Suppressor macrophage treated with lipopolysaccharide for 4 hours (primary cell): ENCODE data around the gene SLC2A4.

ENCODE experiments used
- DNase-seq: peaks from one replicate; pipeline ENCODE4 v3.0.0-alpha.2; 2020

Gene SLC2A4

DNA sequence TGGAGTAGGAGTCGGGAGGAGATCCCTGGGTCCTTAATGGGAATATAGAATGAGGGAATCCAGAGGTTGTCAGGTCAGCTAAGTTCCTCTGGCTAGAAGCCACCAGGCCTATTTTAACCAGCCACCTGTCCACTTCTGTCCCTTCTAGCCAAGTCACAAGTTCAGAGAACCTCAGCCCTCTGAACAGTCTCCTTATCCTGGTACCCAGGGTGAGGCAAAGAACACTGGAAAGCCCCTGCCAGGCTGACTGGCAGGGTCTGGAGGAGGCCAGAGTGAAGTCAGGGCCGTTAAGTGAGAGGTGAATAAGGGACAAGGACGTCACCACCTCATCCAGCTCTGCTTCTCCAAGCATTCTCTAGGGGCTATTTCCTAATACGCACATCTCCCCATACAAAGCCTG is 32.7 kb upstream of the SLC2A4 start:
- DNase-seq: no peak

DNA sequence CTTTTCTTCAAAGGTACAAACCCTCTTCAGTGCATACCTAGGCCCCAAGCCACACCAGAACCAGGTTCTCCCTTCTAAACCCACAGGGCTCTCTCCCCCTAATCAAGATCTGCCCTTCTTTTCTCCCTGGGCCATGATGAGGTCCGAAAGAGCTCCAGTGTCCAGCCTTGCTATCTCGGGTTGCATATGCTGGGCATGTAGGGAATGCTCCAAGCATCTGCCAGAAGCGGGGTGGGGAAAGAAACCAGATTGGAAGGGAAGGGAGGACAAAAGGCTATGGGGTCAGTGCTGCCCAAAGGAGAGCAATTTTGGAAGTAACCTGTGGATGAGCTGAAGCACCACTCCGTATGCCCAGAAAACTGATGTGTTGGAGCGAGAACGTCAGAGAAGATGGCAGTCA is 32.3 kb upstream of the SLC2A4 start:
- no peak for DNase-seq

DNA sequence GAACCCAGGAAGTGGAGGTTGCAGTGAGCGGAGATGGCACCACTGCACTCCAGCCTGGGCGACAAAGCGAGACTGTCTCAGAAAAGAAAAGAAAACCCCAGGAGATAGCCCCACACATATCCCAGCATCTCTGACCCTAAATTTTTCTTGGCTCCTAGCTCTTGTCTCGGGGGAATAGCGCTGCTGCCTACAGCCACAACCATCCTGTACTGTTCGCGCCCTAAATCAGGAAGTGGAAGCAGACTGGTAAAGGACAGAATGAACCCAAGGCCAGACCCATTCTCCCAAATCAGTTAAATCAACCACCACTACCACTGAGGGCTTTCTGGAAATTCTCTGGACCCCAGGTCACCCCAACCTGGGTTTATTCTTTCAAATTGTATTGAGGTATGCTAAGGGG is 31.7 kb upstream of the SLC2A4 start:
- peak; percentile 43 for DNase-seq

DNA sequence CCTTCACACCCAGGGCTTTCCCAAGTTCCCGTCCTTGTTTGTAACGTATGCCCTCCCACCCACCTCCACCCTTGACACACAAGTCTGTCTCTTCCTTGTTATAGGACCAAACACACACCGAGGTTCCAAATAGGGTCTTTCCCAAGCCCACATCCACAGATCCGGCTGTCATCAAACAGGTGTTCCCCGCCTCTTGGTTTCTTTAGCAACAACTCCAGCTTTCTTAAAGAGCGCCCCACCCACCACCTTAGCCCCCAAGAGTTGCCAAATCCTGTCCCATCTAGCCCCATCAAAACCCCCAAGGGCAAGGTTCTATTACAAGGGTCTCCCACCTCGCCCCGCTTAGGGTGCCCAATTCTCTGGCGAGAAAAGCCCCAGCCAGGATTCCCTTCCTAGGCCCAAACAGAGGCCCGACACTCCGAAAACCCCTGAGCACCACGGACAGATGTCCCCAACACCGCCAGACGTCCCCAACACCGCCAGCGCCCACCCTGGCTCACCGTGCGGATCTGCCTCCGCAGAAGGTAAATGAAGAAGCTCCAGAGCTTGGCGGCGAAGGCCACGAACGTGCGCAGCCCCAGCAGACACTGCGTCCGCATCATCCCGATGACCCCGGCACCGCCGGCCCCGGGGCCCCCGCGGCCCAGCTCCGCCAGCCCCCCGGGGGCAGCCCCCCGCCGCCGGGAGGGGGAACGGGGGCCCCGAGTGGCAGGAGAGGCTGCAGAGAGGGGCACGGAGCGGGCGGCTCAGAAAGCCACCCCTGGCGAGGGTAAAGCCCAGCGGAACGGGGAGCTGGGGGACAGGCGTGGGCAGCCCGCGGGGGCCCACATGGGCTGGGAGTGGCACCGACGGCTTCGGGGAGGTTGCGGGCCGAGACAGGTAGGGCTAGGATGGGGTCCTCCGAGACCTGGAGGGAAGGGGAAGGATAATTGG is 30.6 kb upstream of the SLC2A4 start:
- peak; percentile 34 for DNase-seq

DNA sequence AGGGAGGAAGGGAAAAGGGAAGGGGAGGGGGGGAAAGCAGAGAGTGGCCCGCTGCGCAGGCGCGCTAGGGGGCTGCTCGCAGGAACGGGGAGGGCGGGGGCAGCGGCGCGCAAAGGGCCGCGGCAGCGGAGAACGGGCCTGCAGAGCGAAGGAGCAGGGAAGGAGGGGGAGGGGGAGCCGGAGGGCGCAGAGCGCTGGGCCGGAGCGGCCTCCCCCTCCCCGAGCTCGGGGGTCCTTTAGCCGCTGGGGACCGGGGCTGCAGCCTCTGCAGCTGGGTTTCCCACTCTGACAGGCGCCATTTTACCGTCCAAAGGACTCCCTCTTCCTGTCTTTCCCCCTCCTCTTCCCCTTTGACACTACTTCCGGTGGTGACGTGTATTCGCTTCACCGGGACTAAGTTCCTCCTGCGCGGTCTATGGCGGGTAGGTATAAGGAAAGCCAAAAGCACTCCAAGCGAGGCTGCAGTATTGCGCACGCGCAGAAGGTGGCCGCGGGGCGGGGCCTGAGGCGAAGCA is 29.8 kb upstream of the SLC2A4 start, which contains the start of gene CTDNEP1:
Gene CTDNEP1 (minus strand): TSS at position 74 of the 515 bp plus-strand sequence. CDS start 438 bp downstream, outside the sequence.
- DNase-seq: peak; percentile 100

DNA sequence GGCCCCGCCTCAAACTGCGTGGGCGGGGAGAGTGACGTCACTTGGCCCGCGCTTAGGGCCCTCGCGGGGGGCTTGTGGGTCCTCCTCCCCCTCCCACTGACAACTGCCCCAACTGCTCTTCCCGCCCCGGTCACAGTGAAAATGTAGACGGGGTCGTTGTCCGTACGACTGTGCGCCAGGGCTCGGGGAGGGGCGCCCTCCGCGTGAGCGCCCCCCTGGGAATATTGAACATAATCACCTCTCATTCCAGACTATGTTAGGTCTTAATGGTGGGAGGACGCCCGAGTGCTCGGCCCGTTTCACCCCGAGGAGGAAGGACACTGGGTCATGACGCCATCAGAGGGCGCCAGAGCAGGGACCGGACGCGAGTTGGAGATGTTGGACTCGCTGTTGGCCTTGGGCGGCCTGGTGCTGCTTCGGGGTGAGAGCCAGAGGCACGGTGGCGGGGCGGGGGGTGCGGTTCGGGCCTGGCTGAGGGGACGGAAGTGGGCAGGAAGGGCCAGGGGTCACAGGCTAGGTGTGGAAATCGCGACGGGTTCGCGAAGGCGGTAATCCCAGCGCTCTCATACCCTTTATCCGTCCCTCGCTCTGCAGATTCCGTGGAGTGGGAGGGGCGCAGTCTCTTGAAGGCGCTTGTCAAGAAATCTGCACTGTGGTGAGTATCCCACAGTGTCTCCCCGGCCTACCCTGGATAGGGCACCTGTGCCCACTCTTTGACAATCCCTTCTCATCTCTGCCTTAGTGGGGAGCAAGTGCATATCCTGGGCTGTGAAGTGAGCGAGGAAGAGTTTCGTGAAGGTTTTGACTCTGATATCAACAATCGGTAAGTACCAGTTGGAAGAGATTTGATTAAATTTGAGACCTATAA is 29.1 kb upstream of the SLC2A4 start, which contains the start of gene ELP5:
Gene ELP5 (plus strand): TSS at position 40 of the 868 bp plus-strand sequence. CDS start 336 bp downstream, at position 376.
- peak; percentile 94 for DNase-seq

DNA sequence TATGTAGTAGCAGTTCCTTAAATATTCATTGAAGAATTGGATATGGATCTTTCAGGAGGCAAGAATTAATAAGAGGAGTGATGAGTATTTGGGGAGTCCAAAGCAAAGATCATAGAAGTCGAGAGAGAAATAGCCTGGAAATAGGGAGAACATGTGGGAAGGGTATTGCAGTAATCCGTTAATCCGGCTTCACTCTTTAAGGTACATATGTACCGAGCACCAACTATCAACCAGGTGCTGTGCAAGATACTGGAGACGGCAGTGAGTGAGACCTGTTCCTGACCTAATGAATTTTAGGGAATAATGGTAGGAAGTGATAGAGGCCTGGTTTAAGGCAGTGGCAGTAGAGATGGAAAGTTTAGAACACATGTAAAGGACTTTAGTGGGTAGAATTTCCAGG is 28.4 kb upstream of the SLC2A4 start:
- DNase-seq: no peak

DNA sequence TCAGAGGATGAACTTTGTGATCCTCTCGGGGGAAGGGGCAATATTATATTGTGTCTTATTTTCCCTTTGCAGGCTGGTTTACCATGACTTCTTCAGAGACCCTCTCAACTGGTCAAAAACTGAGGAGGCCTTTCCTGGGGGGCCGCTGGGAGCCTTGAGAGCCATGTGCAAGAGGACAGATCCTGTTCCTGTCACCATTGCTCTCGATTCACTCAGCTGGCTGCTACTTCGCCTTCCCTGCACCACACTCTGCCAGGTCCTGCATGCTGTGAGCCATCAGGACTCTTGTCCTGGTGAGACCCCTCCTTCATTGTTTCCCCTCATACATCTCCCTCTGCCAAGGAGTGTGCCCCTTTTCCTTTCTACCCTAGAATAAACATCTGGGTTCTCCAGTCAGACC is 27.0 kb upstream of the SLC2A4 start:
- no peak for DNase-seq

DNA sequence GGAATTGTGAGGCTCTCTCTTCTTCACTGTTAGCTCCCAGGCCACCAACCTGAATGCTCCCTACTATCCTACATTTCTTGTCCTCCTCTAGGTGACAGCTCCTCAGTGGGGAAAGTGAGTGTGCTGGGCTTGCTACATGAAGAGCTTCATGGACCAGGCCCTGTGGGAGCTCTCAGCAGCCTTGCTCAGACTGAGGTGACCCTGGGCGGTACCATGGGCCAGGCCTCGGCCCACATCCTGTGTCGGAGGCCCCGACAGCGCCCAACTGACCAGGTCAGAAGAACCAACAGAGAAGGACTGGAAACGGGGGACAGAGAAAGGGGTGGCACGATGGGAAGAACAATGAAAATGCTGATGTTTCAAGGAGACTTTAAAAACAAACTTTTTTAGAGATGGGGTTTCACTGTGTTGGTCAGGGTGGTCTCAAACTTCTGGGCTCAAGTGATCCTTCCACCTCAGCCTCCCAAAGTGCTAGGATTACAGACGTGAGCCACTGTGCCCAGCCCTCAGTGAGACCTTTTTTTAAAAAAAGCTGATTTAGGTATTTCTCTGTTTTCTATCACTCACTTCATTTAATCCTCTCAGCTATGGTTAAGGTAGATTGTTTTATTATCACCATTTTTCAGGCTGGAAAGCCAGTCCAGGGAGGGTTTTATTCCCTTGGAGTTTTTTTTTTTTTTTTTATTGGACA is 24.6 kb upstream of the SLC2A4 start:
- no peak for DNase-seq

DNA sequence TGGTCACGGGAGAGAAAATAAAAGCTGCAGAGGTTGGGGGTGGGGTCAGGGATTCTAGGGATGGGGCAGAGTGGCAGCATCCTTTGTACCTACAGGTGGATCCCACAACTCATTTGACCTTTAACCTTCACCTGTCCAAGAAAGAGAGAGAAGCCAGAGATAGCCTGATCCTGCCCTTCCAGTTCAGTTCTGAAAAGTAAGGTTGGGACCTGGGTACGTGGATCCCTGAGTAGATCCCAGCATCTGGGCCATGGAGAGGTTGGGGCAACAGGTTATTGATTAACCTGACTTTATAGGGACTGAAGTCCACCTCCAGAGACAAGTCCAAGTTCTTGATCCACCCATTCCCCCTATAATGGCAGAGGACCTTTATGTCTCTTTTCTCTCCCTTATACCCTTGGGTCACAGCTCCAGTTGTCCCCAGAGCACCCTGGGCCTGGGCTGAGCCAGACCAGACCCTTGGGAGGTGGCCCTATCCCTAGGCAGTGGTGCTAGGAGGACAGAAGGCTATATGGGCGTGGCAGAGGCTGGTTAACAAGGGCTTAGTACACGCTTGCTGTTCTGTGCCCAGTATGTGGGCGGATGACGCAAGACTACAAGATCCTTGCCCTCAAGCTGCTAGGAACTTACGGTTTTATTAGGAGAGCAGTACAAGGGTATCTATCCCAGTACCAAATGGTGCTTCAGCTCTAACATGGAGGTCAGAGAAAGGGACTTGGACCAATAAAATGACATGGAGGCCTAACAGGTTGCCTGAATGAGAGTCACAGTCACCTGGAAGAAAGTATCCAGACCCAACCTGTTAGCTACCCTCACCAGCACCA is 22.6 kb upstream of the SLC2A4 start:
- peak; percentile 86 for DNase-seq

DNA sequence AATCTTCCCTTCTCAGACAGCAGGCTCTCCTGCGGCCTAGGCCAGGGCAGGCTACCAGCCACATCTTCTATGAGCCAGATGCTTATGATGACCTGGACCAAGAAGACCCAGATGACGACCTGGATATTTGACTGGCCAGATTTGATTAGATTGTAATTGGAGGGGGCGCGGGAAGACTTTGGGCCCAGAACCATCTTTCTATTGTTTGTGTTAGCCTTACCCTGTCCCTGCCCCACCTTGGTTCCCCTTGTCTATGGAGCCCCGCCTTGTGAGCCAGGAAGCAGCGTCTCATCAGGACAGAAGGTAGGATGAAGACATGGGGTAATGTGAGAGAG is 22.0 kb upstream of the SLC2A4 start:
- DNase-seq: no peak

DNA sequence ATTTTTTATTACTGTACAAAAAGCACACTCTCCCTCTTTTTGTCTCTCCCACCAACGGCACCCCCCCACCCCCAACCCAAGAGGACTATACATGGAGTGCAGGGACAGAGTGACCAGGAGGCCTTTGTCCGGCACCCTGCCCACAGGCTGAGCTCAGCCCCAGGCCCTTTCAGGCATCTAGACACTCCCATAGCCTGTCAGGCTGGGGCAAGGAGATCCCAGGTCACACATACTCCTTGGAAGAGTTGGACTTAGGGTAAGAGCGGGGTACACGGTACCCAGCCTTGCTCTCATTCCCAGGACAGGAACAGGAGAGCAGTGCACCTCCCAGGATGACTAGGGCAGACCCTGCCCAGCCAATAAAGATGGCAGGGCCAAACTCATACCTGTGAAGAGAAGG is 21.4 kb upstream of the SLC2A4 start:
- DNase-seq: no peak

DNA sequence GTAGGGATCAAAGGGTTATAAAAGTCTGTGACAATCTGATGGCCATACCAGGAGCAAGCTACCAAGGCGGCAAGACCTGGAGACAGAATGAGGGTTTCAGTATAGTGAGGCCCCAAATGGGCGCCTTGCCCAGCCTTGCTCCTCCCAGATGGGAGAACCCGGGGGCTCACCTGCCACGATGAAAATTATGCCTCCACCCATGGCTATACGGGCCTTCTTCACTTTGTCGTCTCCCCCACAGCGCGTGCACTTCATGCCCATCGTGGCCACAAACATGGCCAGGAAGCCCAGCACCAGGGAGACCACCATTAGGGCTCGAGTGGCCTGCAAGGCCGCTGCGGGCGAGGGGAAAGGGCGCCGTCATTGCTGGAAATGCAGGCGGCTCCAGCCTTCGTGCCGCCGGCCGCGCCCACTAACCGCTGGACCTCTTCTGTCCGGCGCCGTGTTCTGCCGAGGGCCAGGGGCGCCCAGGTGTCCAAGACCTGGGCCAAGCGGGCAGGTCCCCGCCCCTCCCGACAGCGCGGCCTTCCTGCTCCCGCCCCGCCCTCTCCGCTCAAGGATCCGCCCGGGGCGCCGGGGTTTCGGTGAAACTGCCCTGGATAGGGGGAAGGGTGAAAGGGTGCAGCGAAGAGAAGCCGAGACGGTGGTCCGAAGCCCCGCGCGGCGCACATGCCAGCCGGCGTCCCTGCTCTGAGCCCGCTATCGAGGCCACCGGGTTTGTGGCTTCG is 20.7 kb upstream of the SLC2A4 start:
- no peak for DNase-seq

DNA sequence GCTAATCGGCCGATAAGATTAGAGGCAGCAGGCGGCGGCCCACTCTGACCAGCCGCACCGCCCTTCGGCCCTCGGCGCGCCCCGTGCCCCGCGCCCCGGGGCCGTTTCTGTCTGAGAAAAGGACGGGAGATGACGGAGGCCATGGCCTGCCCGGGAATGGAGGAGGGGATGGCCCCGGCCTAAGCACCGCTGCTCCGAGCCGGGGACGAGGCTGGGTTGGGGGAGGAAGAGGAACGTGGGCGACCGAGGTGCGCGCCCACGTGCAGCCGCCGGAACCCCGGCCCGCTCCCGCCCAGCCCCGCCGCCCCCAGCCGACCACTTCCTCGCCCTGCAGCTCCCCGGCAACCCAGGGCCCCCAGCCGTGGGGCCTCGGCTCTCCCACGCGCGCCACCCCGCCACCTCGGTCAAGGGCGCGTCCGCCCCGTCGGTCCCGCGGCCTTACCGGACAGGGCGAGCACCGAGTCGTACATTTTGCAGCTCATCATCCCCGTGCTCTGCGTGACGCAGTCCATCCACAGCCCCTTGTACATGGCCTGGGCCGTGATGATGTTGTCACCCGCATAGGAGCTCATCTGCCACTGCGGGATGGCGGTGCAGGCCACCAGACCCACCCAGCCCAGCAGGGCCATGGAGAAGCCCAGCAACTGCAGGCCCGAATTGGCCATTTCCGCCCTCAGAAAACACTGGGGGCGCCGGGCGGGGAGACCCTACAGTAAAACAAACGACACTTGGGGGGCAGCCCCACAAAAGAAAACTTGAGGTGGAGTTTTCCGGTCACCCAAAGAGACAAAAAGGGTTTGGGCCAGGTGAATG is 19.9 kb upstream of the SLC2A4 start:
- no peak for DNase-seq

DNA sequence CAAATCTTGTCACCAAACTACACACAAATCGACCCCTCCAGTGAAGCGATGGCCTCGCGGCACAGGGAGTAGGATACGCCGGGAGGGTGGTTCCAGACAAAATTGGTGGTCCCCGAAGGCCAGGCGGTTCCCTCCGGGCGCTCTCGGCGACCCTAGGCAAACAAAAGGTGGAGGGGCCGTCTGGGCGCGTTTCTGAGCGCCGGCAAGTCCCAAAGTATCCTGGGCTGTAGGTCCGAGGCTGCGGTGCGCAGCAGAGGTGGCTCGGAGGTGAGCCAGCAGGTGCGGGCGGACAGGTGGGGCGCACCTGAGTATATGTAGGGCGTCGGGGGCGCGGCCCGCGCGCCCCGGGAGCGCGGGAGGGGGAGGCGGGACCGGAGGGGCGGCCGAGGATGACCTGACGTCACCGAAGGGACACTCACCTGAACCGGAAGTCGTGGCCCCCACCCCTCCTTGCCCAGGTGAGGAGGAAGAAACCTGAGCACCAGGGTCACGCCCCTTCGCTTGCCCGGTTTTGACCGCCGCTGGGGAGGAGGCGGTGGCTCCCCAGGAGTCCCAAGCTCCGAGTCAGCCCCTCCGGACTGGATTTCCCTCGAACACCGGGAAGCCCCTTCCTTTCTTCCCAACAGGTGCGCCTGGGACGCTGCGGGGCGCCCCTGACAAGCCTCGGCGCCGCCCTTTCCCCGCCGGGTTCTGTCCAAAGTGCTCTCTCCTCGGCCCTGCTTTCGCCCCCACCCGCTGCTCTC is 19.2 kb upstream of the SLC2A4 start, which contains the start of gene CLDN7:
Gene CLDN7 (minus strand): TSS at position 287 of the 743 bp plus-strand sequence. CDS start 435 bp downstream, outside the sequence.
- DNase-seq: no peak

DNA sequence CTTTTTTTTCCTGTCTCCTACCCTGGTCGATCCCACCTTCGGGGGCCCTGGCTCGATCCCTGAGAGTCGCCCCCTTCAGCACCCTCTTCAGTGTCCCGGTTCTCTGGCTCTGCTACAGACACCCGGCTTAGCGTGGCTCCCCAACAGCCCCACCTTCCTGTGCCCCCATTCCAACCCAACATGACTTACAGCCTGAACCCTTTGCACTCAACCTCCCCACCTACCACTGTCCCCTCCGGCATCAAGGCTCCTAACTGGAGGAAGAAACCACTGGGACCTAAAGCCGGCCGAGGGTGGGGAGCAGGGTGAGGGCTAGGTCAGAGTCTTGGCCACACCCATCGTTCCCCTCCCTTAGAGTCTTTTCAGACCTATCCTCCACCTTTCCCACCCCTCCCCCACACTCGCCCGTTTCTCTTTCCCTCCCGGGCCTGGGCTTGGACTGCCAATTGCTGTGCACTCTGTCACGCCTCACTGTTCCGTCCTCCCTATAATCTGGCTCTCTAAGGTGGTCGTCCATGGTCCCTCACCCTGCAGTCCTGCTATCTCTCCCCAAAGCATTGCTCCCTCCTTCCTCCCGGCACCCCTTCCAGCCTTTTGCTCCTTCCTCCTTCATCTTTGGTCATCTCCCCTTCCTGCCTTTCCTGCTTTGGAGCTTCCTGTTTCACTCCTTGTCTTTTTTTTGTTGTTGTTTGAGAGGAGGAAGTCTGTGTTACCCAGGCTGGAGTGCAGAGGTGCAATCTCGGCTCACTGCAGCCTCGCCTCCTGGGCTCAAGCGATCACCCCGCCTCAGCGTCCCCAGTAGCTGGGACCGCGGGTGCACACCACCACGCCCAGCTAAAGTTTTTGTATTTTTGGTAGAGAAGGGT is 18.4 kb upstream of the SLC2A4 start:
- peak; percentile 47 for DNase-seq

DNA sequence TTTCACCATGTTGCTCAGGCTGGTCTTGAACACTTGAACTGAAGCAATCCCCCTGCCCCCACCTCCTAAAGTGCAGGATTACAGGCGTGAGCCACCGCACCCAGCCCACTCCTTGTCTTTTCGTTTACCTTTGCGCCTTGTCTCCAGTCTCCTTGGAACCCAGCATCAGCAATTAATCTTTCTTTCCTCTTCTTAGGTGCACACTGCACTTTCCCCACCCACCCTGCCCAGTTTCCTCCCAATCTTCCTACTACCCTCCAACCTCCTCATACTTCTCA is 17.8 kb upstream of the SLC2A4 start:
- no peak for DNase-seq

DNA sequence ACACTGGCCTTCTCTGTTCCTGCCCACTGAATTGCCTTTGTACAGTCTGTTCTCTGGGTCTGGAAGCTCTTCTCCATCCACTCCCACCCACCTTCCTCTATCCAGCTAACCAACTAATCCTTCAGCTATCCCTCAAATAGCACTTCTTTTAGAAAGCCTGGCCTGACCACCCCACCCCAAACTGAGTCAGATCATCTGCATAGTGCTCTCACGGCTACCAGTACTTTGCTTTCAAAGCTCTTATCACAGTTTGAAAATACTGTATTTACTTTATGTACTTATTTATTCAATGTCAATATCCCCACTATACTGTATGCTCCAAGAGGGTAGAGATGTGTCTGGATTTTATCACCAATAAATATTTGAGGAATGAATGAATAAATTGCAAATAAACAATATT is 14.7 kb upstream of the SLC2A4 start:
- no peak for DNase-seq

DNA sequence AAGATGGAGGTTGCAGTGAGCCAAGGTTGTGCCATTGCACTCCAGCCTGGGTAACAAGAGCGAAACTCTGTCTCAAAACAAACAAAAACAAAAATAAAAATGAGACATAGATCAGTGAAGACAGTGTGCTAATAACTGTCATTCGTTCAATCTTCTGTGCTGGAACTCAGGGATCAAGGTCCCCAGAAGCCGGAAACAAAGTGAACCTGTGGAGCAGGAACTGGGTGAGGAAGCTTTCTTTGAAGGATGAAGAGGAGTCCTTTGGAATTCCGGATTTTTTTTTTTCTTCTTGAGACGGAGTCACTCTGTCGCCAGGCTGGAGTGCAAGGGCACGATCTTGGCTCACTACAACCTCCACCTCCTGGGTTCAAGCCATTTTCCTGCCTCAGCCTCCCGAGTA is 2.1 kb upstream of the SLC2A4 start:
- DNase-seq: no peak
